CD4-positive, alpha-beta T cell (primary cell): ENCODE results near the gene CDK11B. TPM values are rescaled to one million over a fixed set of nuclear protein-coding genes. Genes with fewer than 3 reads are reported as not detected.

Experiments
- ATAC-seq: fragments of 200-7000 bp; cut with Tn5 transposase; one replicate; pipeline ENCODE4 v1.10.0; 2022; ENCODE audit warnings: mild to moderate bottlenecking; ENCODE audit not compliant: poor library complexity
- CTCF ChIA-PET: fragments of 350-600 bp; sonication (Branson Sonifier 250); formaldehyde crosslinking; loops from one replicate; lab custom pipeline; 2021; ENCODE audit warnings: antibody characterized with exemption, inconsistent platforms; lab: Charles Lee
- POLR2A ChIA-PET: fragments of 350-600 bp; sonication (Branson Sonifier 250); formaldehyde crosslinking; loops from one replicate; lab custom pipeline; 2021; ENCODE audit warnings: antibody characterized with exemption, inconsistent platforms; lab: Charles Lee
- DNase-seq, 14 experiments: peaks; one replicate each; pipeline ENCODE4 v3.0.0-alpha.2; 2013 to 2020; ENCODE audit warnings: mixed read lengths in 2 of 14
- H3K27ac ChIP-seq, 2 donors: one replicate each; pipeline versions ENCODE4 v1.5.1 to v1.7.0; 2013; ENCODE audit warnings: low read length in 2 of 2, low read depth in 1 of 2, mild to moderate bottlenecking in 1 of 2
- H3K27me3 ChIP-seq, 2 experiments: 1 replicate in 1 of 2; 2 replicates in 1 of 2; pipeline versions ENCODE4 v1.6.1 to v1.7.0; 2013; ENCODE audit warnings: low read length in 2 of 2, control low read depth in 1 of 2, mild to moderate bottlenecking in 1 of 2, moderate library complexity in 1 of 2; ENCODE audit not compliant: insufficient read depth in 2 of 2, control insufficient read depth in 1 of 2
- H3K36me3 ChIP-seq: one replicate; pipeline ENCODE4 v1.6.1; 2013; ENCODE audit warnings: low read length, control low read depth; ENCODE audit not compliant: insufficient read depth
- H3K4me1 ChIP-seq: one replicate; pipeline ENCODE4 v1.6.1; 2013; ENCODE audit warnings: low read length, control low read depth; ENCODE audit not compliant: insufficient read depth
- H3K4me3 ChIP-seq: one replicate; pipeline ENCODE4 v1.5.1; 2013; ENCODE audit warnings: mild to moderate bottlenecking, low read length, moderate library complexity
- H3K9me3 ChIP-seq, 2 experiments: 1 replicate in 1 of 2; 2 replicates in 1 of 2; pipeline versions ENCODE4 v1.6.1 to v1.7.0; 2013; ENCODE audit warnings: low read length in 2 of 2, mild to moderate bottlenecking in 2 of 2, control low read depth in 1 of 2, moderate library complexity in 1 of 2; ENCODE audit not compliant: control insufficient read depth in 1 of 2, insufficient read depth in 1 of 2
- H3K27ac Mint-ChIP-seq: one replicate; pipeline ENCODE4 v1.8.0; 2020; ENCODE audit warnings: mixed read lengths
- H3K27me3 Mint-ChIP-seq: one replicate; pipeline ENCODE4 v1.8.0; 2021; ENCODE audit warnings: mixed read lengths
- H3K36me3 Mint-ChIP-seq: one replicate; pipeline ENCODE4 v1.8.0; 2021; ENCODE audit warnings: low read depth, mixed read lengths
- H3K4me1 Mint-ChIP-seq: one replicate; pipeline ENCODE4 v1.8.0; 2021; ENCODE audit warnings: low read depth, mixed read lengths
- H3K4me3 Mint-ChIP-seq: one replicate; pipeline ENCODE4 v1.8.0; 2020; ENCODE audit warnings: mild to moderate bottlenecking, mixed read lengths
- H3K9me3 Mint-ChIP-seq: one replicate; pipeline ENCODE4 v1.8.0; 2020; ENCODE audit warnings: mixed read lengths
- CTCF ChIP-seq: fragments of 200-600 bp; IDR thresholded peaks from one replicate; pipeline ENCODE4 v1.8.0; 2022; ENCODE audit warnings: antibody characterized with exemption, mild to moderate bottlenecking
- intact Hi-C, 2 experiments: fragments of 100-400 bp; cut with DNase I in 1 of 2; cut with micrococcal nuclease in 1 of 2; formaldehyde crosslinking; loops; one replicate each; pipeline versions ENCODE4 v1.15.1 to v1.9.0; 2023 to 2025; cut with DNase I, micrococcal nuclease
- total RNA-seq, 174 experiments: library from RNA in 2 of 174; stranded (reverse) in 2 of 174; gene quantifications; one replicate each; pipeline ENCODE4 v1.2.3 and lab custom pipeline; 2021 to 2026

The CDK11B gene
- total RNA-seq, 2 experiments from 2014 or later: 49.8 to 52.0 TPM

GRCh38 chr1:1600861-1601563, 57.8 kb downstream of the CDK11B start:
- H3K27me3 ChIP-seq: peaks cover 0 to 4% of the 10 kb centered on the region in 2 experiments
- intact Hi-C loops: no loop called here
- Mint-ChIP-seq H3K4me3 (peak overlapping the region; percentile 65), H3K9me3 (no peaks in the 10 kb centered on the region), H3K27ac (no peak overlapping the region), H3K27me3 (no peaks in the 10 kb centered on the region), H3K4me1 (peaks cover 8% of the 10 kb centered on the region), H3K36me3 (no peaks in the 10 kb centered on the region)
- no peaks in the 10 kb centered on the region for H3K36me3 ChIP-seq
- H3K27ac ChIP-seq: no peak overlapping the region
- H3K4me1 ChIP-seq: peaks cover 25% of the 10 kb centered on the region
- CTCF ChIA-PET: no interaction called here
- peak in 1 of 14 experiments; percentile 17 for DNase-seq
- no peaks in the 10 kb centered on the region for H3K9me3 ChIP-seq
- POLR2A ChIA-PET: interaction anchor here (1.8 to 3.4 kb wide), 2 partner anchors 14 to 29 kb away, joined by 4 to 22 read pairs; partner anchors contain the start of gene MIB2
- no peak overlapping the region for H3K4me3 ChIP-seq
- TF ChIP-seq CTCF: no peak
- no peak for ATAC-seq

GRCh38 chr1:1599935-1600860, 58.6 kb downstream of the CDK11B start, which contains the start of gene FNDC10:
Gene FNDC10 (minus strand): TSS chr1:1600135. CDS start chr1:1600015, 120 bp downstream.
- Mint-ChIP-seq H3K9me3 (no peaks in the 10 kb centered on the region), H3K4me1 (peaks cover 8% of the 10 kb centered on the region), H3K27ac (peak within 1 kb of the TSS; percentile 33), H3K4me3 (peak within 1 kb of the TSS; percentile 83), H3K27me3 (no peaks in the 10 kb centered on the region), H3K36me3 (no peaks in the 10 kb centered on the region)
- Histone ChIP-seq H3K27me3 (peaks cover 0 to 4% of the 10 kb centered on the region in 2 experiments), H3K36me3 (no peaks in the 10 kb centered on the region), H3K4me3 (peak within 1 kb of the TSS; percentile 35), H3K9me3 (no peaks in the 10 kb centered on the region), H3K27ac (no peak within 1 kb of the TSS), H3K4me1 (peaks cover 25% of the 10 kb centered on the region)
- TF ChIP-seq CTCF: no peak
- peak; percentile 30 for ATAC-seq
- ChIA-PET POLR2A (interaction anchor here (1.8 to 3.4 kb wide), 2 partner anchors 14 to 29 kb away, joined by 4 to 22 read pairs; partner anchors contain the start of gene MIB2), CTCF (no interaction called here)
- peak in 3 of 14 experiments; percentile 25 to 37 (median 29) for DNase-seq
- intact Hi-C loops: no loop called here
